Tibial nerve (tissue), 3 donors: Measurements from ENCODE around the gene CDH4.

Source experiments
- CTCF ChIP-seq, 5 experiments: fragments of 200-600 bp in 3 of 5; fragments of 450-650 bp in 2 of 5; sonication (generic) in 3 of 5; IDR thresholded peaks; one replicate each; pipeline ENCODE4 v1.5.1; 2016 to 2019; ENCODE audit warnings: antibody characterized with exemption in 5 of 5, mild to moderate bottlenecking in 3 of 5, moderate library complexity in 2 of 5
- POLR2A ChIP-seq, 2 donors: fragments of 450-650 bp; IDR thresholded peaks; one replicate each; pipeline ENCODE4 v1.6.1; 2017; ENCODE audit warnings: antibody characterized with exemption in 2 of 2, mild to moderate bottlenecking in 2 of 2, moderate library complexity in 2 of 2

DNA sequence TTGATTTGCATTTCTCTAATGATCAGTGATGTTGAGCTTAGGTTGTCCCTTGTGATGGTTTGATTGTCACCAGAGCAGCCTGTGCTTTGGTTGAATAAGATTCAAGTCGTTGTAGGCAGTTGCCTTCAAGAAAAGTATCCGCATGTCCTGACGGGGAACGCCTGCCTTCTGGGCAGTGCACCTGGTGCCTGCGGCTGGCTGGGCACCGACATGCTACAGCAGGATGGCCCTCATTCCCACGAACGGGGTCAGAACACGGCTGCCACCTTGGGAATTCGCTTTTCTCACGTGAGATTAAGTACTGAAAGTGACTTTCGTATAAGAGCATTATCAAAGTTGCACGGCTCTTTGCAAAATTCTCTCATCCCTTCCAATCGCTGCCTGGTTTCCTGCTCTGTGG lies 78.4 kb downstream of the CDH4 start:
- no peak for TF ChIP-seq CTCF (IDR thresholded peaks at IDR 0.05)
- TF ChIP-seq POLR2A (IDR thresholded peaks at IDR 0.05): no peak
